Measurements from ENCODE around the gene MSH6. TPM values are rescaled to one million over a fixed set of nuclear protein-coding genes. Genes with fewer than 3 reads are reported as not detected.

The MSH6 gene
- total and polyA plus RNA-seq, 2 of the 8 experiments (the other 6 are each of a cell fraction or from before 2014, with no cell fraction given): 45.8 to 301 TPM

DNA sequence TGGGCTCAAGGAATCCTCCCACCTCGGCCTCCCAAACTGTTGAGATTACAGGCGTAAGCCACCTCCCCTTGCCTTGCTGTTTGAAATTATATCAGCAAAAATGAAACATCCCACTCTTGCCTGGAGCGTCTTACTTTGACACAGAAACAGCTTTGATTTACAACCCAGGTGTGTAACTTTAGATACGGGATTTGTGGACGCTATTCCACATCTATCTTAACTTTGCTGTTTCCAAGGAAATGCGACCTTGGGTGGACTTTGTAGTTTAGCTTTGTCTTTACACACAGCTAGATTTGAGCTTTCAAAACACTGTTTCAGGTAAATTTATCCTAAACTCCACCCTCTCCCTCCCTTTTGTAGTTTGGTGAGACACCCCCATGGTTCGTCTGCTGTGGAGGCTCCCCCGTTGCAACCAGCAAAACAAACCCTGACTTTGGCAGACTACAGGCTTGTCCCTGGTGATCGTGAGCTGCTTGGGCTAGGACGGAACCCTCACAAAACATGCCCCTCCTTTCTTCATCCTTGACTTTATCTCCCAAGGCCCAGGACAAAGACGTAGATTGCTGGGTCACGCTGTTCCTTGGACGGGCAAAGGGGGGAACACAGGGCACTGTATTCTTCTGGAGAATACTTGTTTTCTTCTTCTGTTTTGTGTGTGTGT, 5.5 kb upstream of the MSH6 start:
- Histone ChIP-seq H3K27me3 (replicated peaks in 1 of 4; ENCODE audit: control insufficient read depth in 3 of 4, extremely low read depth in 1 of 4, insufficient read depth in 3 of 4, low read length in 3 of 4) (no peaks in the 10 kb centered on the region), H3K9ac (replicated peaks in 1 of 4; ENCODE audit: extremely low read depth in 1 of 4, low read depth in 3 of 4, low read length in 3 of 4) (no peak overlapping the region), H4K20me1 (replicated peaks in 1 of 2; ENCODE audit: control insufficient read depth in 1 of 2, insufficient read depth in 2 of 2, low read length in 2 of 2) (no peaks in the 10 kb centered on the region), H3K23me2 (ENCODE audit: low read depth, low read length) (peaks cover 2% of the 10 kb centered on the region; the same call in 1 of the 2 replicates), H4K8ac (ENCODE audit: extremely low read depth, insufficient read depth, low read length) (no peak overlapping the region), H3K79me2 (ENCODE audit: control insufficient read depth in 1 of 2, insufficient read depth in 2 of 2, low read length in 2 of 2) (no peaks in the 10 kb centered on the region), H2AFZ (ENCODE audit: low read length) (peak overlapping the region; percentile 85), H3K4me3 (ENCODE audit: extremely low read depth in 1 of 4, insufficient read depth in 2 of 4, low read depth in 3 of 4, low read length in 4 of 4) (no peak overlapping the region), H3K9me3 (ENCODE audit: insufficient read depth in 2 of 2, low read depth in 1 of 2, low read length in 1 of 2) (no peaks in the 10 kb centered on the region), H3K4ac (replicated peaks; ENCODE audit: insufficient read length, low read depth, low read length) (no peak overlapping the region), H2BK20ac (ENCODE audit: low read length) (no peak overlapping the region), H2BK120ac (replicated peaks; ENCODE audit: low read depth, low read length) (no peak overlapping the region), H3K56ac (replicated peaks; ENCODE audit: insufficient read length, low read depth, low read length) (no peak overlapping the region), H4K5ac (ENCODE audit: insufficient read length, low read depth, low read length) (no peak overlapping the region), H3K4me2 (ENCODE audit: insufficient read depth in 1 of 2, low read depth in 2 of 2, low read length in 2 of 2) (no peak overlapping the region), H2BK12ac (ENCODE audit: low read depth, low read length) (0 out of 2 replicates have a peak overlapping the region, but pooled peaks have one; percentile 55), H2BK5ac (ENCODE audit: low read depth, low read length) (no peak overlapping the region), H2AK5ac (ENCODE audit: low read depth, low read length) (no peak overlapping the region), H4K91ac (replicated peaks; ENCODE audit: insufficient read length, low read length) (no peak overlapping the region), H3K4me1 (replicated peaks in 1 of 4; ENCODE audit: control insufficient read depth in 3 of 4, insufficient read depth in 4 of 4, low read length in 3 of 4) (peaks cover 0 to 7% (median 2%) of the 10 kb centered on the region in 4 experiments; a peak in 1 of 7 replicates), H2BK15ac (ENCODE audit: low read length) (peak overlapping the region; percentile 40; the same call in 1 of the 2 replicates), H3K27ac (ENCODE audit: low read depth, low read length) (no peak overlapping the region), H3K14ac (ENCODE audit: insufficient read length) (no peak overlapping the region), H3K23ac (ENCODE audit: insufficient read length) (no peak overlapping the region), H3K18ac (ENCODE audit: extremely low read depth, low read length) (no peak overlapping the region), H3K36me3 (ENCODE audit: control insufficient read depth in 2 of 4, insufficient read depth in 4 of 4, low read length in 3 of 4) (no peaks in the 10 kb centered on the region), H3K79me1 (ENCODE audit: low read depth, low read length) (no peaks in the 10 kb centered on the region)
- TF ChIP-seq JUND (IDR thresholded peaks at IDR 0.05; ENCODE audit: low read length): no peak
- FAIRE-seq: no peak
- CTCF ChIA-PET (ENCODE audit: partially characterized antibody): interaction anchor here (1.2 to 1.7 kb wide), 3 partner anchors 10 to 276 kb away, joined by 3 to 8 read pairs (median 4); no protein-coding TSS in a partner anchor
- POLR2A ChIA-PET (ENCODE audit: partially characterized antibody): no interaction called here
- 78% methylated on average over 13 of the region's 13 CpGs; no CpG with 5 or more reads in 1 of the 2 experiments for WGBS, 2 experiments (ENCODE audit: extremely low coverage in 1 of 2, insufficient coverage in 1 of 2, insufficient read length in 1 of 2, insufficient replicate concordance in 2 of 2, low coverage in 1 of 2, low lambda C conversion rate in 2 of 2, missing lambda C conversion rate in 1 of 2)
- DNase-seq (ENCODE audit: low read depth in 1 of 2, low spot score in 2 of 2): no peak

Data from H1 (cell line).